ENCODE measurements around the gene NCAPG.

DNA sequence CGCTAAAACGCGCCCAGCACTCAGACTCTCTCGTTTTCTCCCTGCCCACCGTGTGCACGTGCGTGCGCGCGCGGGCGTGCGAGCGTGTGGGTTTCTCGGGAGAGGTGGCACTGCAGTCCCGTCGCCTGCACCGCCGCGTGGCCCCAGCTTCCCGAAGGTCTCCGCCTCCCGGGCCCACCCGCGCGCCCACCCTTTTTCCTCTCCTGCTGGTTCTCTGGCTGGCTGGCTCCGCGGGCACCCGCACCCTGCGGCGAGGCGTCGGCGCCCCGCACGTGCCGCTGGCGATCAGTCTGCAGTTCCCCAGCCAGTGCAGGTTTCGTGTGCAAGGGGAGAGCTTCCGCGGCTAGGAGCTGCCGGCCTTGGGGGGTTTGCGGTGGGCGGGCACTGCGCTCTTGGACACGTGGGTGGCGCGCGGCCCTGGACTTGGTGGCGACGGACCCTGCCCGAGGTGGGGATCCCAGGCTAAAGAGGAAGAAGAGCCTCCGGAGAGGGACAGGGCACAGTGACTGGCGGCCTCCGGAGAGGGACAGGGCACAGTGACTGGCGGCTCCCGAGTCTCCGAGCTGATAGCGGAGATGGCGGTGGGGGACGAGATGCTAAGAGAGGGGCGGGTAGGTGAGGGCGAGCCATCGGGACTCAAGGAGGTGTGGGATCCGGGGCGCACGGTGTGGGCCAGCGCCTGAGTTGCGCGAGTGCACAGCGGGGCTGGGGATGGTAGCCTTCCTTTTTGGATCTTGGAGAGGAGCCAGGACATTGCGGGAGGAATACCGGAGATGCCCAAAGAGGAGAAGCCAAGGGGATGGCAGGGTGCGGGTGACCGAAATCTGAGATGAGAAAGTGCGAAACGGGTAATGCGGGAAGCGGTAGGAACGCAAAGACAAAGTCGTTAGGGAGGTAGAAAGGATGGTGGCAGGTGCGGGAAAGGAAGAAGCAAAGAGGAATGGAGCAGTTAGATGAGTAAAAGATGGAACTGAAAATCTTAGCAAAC lies 29.2 kb upstream of the NCAPG start, which contains the start of gene FAM184B:
- TF ChIP-seq SIN3A (IDR thresholded peaks at IDR 0.05; ENCODE audit: borderline replicate concordance, insufficient read depth, low read length): no peak
- TF ChIP-seq POLR2AphosphoS5 (IDR thresholded peaks at IDR 0.05; ENCODE audit: low read depth, low read length): no peak
